Progenitor cell of endocrine pancreas (in vitro differentiated cells): ENCODE data around the gene ADD1. TPM values are rescaled to one million over a fixed set of nuclear protein-coding genes. Genes with fewer than 3 reads are reported as not detected.

Experiments used
- DNase-seq: peaks from one replicate; pipeline ENCODE4 v3.0.0; 2021; ENCODE audit warnings: low spot score; ENCODE audit not compliant: unreplicated experiment
- H3K27ac Mint-ChIP-seq: 2 replicates; pipeline ENCODE4 v1.8.0; 2021; ENCODE audit warnings: mild to moderate bottlenecking, moderate library complexity, mixed read lengths
- H3K27me3 Mint-ChIP-seq: 2 replicates; pipeline ENCODE4 v1.8.0; 2021; ENCODE audit warnings: mixed read lengths
- H3K36me3 Mint-ChIP-seq: 2 replicates; pipeline ENCODE4 v1.8.0; 2022; ENCODE audit warnings: mixed read lengths; ENCODE audit not compliant: insufficient read depth
- H3K4me1 Mint-ChIP-seq: 2 replicates; pipeline ENCODE4 v1.8.0; 2021; ENCODE audit warnings: low read depth, mixed read lengths
- H3K4me3 Mint-ChIP-seq: 2 replicates; pipeline ENCODE4 v1.8.0; 2021; ENCODE audit warnings: low read depth, mild to moderate bottlenecking, moderate library complexity, mixed read lengths
- H3K9me3 Mint-ChIP-seq: 2 replicates; pipeline ENCODE4 v1.8.0; 2021; ENCODE audit warnings: low read depth, mixed read lengths
- total RNA-seq: library from RNA; stranded (reverse); gene quantifications from 2 replicates; pipeline ENCODE4 v1.2.1, GENCODE V29; 2021
- TF ChIP-seq, protein P1 (sequence below): fragments of 200-600 bp; sonication (generic); IDR thresholded peaks from one replicate; pipeline ENCODE4 v1.5.0; 2021; ENCODE audit warnings: antibody characterized with exemption, mild to moderate bottlenecking; ENCODE audit not compliant: unreplicated experiment

Gene ADD1
- total RNA-seq, 1 donor from 2014 or later: 271 TPM

GRCh38 chr4:2827071-2827873 lies 16.4 kb upstream of the ADD1 start:
- no peaks in the 10 kb centered on the region for H3K27me3 Mint-ChIP-seq
- DNase-seq: no peak
- no peak overlapping the region for H3K4me3 Mint-ChIP-seq
- TF ChIP-seq, protein P1, sequence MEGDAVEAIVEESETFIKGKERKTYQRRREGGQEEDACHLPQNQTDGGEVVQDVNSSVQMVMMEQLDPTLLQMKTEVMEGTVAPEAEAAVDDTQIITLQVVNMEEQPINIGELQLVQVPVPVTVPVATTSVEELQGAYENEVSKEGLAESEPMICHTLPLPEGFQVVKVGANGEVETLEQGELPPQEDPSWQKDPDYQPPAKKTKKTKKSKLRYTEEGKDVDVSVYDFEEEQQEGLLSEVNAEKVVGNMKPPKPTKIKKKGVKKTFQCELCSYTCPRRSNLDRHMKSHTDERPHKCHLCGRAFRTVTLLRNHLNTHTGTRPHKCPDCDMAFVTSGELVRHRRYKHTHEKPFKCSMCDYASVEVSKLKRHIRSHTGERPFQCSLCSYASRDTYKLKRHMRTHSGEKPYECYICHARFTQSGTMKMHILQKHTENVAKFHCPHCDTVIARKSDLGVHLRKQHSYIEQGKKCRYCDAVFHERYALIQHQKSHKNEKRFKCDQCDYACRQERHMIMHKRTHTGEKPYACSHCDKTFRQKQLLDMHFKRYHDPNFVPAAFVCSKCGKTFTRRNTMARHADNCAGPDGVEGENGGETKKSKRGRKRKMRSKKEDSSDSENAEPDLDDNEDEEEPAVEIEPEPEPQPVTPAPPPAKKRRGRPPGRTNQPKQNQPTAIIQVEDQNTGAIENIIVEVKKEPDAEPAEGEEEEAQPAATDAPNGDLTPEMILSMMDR: no peak
- H3K27ac Mint-ChIP-seq: no peak overlapping the region
- no peaks in the 10 kb centered on the region for H3K4me1 Mint-ChIP-seq
- peaks cover 6% of the 10 kb centered on the region for H3K36me3 Mint-ChIP-seq
- no peaks in the 10 kb centered on the region for H3K9me3 Mint-ChIP-seq

DNA sequence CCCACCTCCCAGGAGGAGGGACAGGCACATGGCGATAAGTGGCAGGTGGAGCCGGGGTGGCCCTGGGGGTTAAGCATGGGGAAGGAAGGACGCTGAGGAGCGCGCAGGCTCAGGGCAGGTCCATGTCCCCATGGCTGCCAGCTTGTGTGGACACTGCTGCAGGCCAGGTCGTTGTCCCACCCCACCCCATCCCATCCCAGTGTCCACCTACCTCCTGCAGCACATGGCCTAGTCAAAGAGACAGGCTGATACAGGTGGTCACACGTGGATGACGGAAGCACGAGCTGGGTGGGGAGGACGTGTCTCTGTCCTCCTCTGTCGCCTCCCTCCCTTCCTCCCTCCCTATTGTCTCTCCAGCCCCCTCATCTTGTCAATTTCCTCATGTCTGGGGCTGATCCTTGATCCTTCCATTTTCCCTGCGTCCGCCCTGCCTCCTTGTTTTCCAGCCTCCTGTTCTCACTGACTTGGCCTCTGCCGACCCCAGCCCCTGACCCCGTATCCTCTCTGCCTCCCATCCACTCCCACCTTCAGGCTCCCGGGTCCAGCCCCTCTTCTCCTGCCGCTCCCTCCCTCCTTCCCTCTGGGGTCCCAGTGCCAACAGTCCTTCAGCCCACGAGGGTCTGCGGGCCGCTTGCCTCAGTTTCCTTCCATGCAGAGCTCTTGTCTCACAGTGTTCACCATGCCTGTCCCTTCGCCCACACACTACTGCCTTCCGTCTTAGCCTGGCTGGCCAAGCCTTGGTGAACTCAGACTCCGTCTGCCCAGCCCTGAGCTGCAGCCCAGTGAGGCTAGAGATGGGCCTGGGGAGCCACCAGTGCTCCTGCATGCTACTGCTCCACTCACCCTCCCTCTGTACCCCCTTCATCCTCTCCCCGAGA lies 15.5 kb upstream of the ADD1 start:
- Mint-ChIP-seq H3K9me3 (no peaks in the 10 kb centered on the region), H3K27me3 (no peaks in the 10 kb centered on the region), H3K27ac (no peak overlapping the region), H3K4me1 (no peaks in the 10 kb centered on the region), H3K36me3 (peaks cover 6% of the 10 kb centered on the region), H3K4me3 (no peak overlapping the region)
- DNase-seq: no peak
- TF ChIP-seq, protein P1: no peak

- no peak for DNase-seq
- TF ChIP-seq, protein P1: no peak
- no peaks in the 10 kb centered on the region for H3K4me1 Mint-ChIP-seq
- no peaks in the 10 kb centered on the region for H3K9me3 Mint-ChIP-seq
- peaks cover 6% of the 10 kb centered on the region for H3K36me3 Mint-ChIP-seq
- no peak overlapping the region for H3K4me3 Mint-ChIP-seq
- H3K27me3 Mint-ChIP-seq: no peaks in the 10 kb centered on the region
- no peak overlapping the region for H3K27ac Mint-ChIP-seq
These were observed 14.9 kb upstream of the ADD1 start for GRCh38 chr4:2828758-2829181.

DNA sequence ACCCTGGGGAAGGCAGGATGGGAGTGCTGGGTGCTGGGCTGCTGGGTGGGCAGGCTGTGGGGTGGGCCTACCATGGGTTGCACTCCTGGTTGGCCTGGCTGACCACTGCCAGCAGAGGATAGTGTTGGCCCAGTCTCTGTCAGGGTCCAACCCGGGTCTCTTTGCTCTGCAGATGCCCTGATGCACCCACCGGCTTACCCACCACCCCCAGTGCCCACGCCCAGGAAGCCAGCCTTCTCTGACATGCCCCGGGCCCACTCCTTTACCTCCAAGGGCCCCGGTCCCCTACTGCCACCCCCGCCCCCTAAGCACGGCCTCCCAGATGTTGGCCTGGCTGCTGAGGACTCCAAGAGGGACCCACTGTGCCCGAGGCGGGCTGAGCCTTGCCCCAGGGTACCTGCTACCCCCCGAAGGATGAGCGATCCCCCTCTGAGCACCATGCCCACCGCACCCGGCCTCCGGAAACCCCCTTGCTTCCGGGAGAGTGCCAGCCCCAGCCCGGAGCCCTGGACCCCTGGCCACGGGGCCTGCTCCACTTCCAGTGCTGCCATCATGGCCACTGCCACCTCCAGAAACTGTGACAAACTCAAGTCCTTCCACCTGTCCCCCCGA lies 14.2 kb upstream of the ADD1 start:
- Mint-ChIP-seq H3K9me3 (no peaks in the 10 kb centered on the region), H3K27me3 (no peaks in the 10 kb centered on the region), H3K36me3 (peaks cover 4% of the 10 kb centered on the region), H3K4me3 (no peak overlapping the region), H3K27ac (no peak overlapping the region), H3K4me1 (no peaks in the 10 kb centered on the region)
- no peak for DNase-seq
- TF ChIP-seq, protein P1: no peak

GRCh38 chr4:2829933-2830451 lies 13.7 kb upstream of the ADD1 start:
- Mint-ChIP-seq H3K36me3 (peaks cover 4% of the 10 kb centered on the region), H3K27ac (no peak overlapping the region), H3K9me3 (no peaks in the 10 kb centered on the region), H3K27me3 (no peaks in the 10 kb centered on the region), H3K4me3 (no peak overlapping the region), H3K4me1 (no peaks in the 10 kb centered on the region)
- no peak for DNase-seq
- TF ChIP-seq, protein P1: no peak
